Activated effector memory CD4-positive, alpha-beta T cell treated with Interleukin-2 at 50 U/mL for 16 hours (primary cell): ENCODE results near the gene CCDC192.

Experiments
- DNase-seq: peaks from one replicate; pipeline ENCODE4 v3.0.0-alpha.2; 2020

The CCDC192 gene

GRCh38 chr5:127851964-127852363 is 148.8 kb downstream of the CCDC192 start:
- no peak for DNase-seq

DNA sequence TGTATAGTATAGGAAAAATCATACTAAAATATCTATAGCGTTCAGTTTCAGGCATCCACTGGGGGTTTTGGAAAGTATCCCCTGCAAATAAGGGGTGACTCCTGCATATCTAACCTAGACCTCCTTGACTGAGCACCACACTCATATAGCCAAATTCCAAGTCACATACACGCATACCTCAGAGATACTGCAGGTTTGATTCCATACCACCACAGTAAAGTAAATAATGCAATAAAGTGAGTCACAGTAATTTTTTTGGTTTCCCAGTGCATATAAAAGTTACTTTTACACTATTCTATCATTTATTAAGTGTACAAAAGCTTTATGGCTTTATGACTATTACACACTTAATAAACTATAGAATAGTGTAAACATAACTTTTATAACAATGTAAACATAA is 151.3 kb downstream of the CCDC192 start:
- DNase-seq = no peak

DNA sequence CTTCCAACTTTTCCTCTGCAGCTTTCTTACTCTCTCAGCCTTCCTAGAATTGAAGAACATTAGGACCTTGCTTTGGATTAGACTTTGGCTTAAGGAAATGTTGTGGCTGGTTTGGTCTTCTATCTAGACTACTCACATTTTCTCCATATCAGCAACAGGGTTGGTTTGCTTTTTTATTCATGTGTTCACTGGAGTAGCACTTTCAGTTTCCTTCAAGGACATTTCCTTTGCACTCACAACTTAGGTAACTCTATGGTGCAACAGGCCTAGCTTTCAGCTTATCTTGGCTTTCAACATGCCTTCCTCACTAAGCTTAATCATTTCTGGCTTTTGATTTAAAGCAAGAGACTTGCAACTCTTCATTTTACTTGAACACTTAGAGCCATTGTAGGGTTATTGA is 153.1 kb downstream of the CCDC192 start:
- no peak for DNase-seq

GRCh38 chr5:127858116-127858784 is 155.1 kb downstream of the CCDC192 start:
- DNase-seq = no peak

DNA sequence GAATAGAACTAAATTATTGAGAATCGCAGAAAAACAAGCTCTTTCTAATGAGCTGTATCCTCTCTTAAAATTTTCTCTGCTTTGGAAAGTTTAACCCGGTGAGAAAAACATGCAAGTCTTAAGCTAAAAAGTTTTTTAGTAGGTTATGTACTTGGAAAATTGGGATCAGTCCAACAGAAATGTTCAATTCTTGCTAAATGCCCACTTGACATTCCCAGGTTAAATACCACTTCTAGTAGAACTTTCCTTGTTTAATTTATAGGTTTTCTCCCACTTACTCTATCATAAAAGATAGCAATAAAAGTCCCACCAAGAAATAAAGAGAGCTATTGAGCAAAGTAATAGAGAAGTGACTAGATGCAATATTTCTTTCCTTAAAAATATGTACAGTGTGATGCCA is 157.1 kb downstream of the CCDC192 start:
- DNase-seq = no peak

DNA sequence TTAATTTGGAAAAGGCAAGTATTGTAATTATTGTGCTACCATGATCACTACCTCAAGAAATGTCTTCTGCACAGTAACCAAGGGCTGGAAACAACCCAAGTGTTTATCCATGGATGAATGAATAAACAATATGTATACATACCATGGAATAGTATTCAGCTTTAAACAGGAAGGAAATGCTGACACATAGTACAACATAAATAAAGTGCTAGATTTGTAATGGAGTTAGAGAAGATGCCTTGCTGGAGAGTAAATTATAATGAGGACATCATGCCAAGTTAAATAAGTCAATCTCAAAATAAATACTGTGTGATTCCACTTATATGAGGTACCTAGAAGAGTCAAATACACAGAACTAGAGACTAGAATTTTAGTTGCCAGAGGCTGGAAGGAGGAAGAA is 160.0 kb downstream of the CCDC192 start:
- no peak for DNase-seq

GRCh38 chr5:127863610-127864395 is 160.6 kb downstream of the CCDC192 start:
- DNase-seq = no peak

DNA sequence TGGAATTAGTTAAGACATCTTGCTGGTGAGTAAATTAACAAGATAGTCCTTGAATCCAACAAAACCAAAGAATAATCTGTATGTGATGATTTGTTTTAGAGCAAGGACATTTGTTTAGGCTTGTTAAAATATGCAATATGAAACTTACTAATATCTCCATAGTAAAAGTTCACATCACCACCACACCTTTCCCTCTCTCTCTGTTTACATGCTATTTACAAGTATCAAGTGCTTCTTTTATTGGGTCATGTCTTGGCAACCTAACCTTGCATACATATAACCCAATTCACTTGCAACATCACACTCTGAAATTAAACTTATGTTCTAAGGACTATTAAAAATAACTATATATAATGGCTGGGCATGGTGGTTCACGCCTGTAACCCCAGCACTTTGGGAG is 161.3 kb downstream of the CCDC192 start:
- DNase-seq = no peak

DNA sequence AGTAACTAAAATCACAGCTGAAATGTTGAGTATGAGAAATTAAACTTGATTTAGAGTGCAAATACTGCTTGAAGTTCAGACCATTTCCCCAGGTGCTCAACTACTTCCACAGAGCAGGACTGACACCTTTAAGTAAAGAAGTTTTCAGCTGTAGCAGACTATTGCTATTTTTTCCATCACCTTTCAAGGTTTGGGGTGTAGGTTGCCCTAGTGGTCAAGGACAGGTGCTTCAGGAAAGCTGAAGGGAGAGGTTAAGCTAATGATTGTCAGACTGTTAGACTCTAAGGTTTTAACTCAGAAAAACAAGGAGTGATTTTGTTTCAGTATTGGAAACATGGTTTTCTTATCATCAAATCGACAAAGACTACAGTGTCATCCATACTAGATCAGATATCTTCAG is 162.1 kb downstream of the CCDC192 start:
- no peak for DNase-seq

- DNase-seq = no peak
These were observed 164.0 kb downstream of the CCDC192 start for GRCh38 chr5:127867022-127867783.

DNA sequence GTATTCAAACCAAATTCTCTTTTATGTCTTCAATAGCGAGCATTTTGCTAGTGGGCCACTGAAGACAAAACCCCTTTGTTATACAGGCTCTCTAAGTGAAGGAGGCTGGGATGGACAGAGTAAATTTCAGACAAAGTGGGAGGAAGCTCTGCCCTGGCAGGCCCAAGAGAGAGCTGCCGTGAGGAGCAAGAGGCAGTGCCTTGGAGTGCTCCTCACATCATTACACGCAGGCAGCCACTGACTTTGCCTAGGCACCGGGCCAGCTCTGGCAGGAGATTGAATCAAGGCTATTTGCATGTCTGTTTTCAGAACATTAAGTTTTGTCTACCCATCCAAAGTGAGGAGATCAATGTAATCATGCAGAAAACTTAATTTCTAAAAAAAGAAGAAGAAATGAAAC is 167.7 kb downstream of the CCDC192 start:
- DNase-seq = no peak

- DNase-seq = no peak
These were observed 168.4 kb downstream of the CCDC192 start for GRCh38 chr5:127871503-127872153.

DNA sequence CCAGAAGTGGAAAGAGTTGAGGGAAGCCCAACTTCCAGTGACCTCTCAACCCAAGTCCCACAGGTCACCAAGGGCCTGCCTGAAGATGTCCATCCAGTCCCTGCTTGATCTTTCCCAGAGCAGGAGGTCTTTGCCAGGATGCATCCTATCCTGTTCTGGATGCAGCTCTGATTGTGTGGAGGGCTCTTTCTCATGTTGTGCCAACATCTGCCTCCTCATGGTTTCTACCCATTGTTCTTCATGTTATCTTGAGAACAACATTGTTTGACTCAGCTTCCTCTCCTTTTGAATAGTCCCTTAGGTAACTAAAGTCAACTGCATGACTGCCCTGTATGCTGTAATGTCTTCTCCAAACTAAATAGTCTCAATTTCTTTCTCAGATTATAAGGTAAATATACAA is 169.3 kb downstream of the CCDC192 start:
- DNase-seq = no peak

GRCh38 chr5:127875235-127876021 is 172.2 kb downstream of the CCDC192 start:
- DNase-seq = no peak

DNA sequence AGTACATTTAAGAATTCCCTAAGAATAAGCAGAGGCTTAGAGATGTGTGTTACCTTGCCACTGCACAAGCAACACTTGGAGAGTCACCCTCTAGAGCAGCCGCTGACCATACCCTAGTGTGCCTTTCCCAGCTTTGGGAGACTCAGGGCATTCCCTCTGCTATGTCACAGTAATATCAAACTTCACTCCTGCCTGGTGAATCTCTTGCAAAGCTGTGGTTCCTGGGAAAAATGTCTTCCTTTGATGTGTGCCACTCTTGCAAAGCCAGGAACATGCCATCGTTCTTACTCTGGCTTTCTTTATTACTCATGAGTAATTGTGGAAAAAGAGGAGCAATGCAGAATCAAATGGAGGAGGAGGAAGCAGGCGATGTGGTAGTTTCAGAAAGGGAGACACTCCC is 173.2 kb downstream of the CCDC192 start:
- no peak for DNase-seq

DNA sequence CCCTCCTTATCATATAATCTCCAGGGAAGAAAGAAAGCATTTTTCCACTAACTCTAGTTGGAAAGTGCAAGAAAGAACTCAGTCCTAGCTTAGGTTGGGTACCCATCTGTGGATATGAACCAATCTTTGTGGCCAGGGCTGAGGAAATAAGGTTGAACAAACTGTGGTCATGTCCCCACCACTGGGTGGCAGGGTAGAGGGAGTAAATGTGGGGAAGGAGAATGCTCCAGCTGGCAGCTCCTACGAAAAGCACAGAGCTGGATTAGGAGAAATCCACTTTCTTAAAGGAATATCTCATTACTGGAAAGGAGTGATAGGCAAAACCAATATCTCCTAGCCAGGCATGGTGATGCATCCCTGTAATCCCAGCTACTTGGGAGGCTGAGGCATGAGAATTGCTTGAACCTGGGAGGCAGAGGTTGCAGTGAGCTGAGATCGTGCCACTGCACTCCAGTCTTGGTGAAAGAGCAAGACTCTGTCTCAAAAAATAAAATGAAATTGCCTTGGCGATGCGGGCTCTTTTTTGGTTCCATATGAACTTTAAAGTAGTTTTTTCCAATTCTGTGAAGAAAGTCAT is 175.1 kb downstream of the CCDC192 start:
- no peak for DNase-seq

DNA sequence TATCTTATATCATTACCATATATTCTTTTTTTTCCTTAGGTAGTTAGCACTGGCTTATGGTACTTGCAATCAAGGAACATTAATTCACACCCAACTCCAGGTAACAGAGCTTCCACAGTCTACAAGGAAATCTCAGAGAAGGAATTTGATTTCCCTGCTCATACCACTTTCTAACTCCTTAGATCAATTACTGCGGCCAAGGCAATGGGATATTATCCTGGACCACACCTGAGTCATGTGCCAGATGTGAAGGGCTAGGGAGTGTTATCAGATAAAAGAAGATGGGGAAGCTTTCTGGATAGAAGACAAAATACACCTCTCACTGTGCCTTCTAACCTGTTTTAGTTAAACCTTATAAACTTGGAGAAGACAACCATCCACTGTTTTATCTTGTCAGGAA is 181.2 kb downstream of the CCDC192 start:
- DNase-seq = no peak

- no peak for DNase-seq
These were observed 182.0 kb downstream of the CCDC192 start for GRCh38 chr5:127885176-127885575.

GRCh38 chr5:127886081-127886480 is 182.9 kb downstream of the CCDC192 start:
- DNase-seq = no peak

- DNase-seq = no peak
These were observed 184.1 kb downstream of the CCDC192 start for GRCh38 chr5:127887282-127887681.

DNA sequence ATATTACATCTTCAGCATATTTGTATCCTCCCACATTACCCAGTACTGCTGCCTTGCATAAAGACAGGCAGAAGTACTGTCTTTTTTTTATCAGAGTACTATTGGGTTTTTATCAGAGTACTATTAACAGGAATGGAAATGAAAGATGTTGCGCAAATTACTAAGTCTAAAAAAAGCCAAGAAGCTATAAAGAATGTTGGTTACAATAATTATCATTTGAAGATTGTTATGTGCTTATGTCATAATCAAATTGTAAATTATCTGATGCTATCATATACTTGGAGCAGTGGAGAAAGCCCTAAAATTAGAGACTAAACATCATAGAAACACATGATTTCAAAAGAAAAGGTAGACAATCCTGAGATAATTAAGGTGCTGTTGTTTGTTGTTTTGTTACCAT is 188.8 kb downstream of the CCDC192 start:
- DNase-seq = no peak
